ENCODE data around the gene EMD. TPM values are rescaled to one million over a fixed set of nuclear protein-coding genes. Genes with fewer than 3 reads are reported as not detected.

Gene EMD
- total and polyA plus RNA-seq, 2 of the 13 experiments (the other 11 are each of a cell fraction or from before 2014, with no cell fraction given) = 14.5 to 14.9 TPM

DNA sequence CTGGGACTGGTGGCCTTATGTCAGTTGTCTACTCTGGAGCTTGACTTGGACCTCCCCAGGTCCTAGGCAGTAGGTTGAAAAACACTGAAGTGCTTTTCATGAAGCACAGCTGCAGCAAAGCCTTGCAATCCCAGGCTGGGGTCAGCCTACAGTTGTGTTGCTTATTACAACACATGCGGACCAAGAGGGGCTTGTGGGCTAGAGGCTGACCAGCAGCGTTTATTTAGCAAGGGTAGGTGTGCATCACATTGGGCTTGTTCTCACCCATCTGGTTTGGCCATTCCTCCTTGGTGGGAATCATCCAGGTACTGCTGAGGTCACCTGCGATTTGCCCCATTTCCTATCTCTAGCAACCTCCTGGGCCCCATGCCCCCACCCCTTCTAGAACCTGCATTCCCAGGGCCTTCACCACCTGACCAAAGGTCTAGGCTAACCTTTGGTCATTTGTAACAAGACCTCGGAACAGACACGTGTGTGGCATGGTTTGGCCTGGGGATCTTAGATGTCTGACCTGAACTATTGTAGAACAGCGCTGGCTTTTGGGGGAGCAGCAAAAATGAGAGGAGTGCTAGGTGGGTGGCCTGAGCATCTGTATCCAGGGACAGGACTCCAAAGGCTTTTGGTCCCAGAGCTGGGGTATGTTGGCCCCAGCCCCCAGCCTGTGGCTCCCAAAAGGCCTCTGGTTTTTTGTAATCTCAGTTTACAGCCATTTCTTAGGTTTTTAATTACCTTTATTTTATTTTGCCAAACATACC is 22.1 kb downstream of the EMD start (continued):
- TF ChIP-seq, protein P1, sequence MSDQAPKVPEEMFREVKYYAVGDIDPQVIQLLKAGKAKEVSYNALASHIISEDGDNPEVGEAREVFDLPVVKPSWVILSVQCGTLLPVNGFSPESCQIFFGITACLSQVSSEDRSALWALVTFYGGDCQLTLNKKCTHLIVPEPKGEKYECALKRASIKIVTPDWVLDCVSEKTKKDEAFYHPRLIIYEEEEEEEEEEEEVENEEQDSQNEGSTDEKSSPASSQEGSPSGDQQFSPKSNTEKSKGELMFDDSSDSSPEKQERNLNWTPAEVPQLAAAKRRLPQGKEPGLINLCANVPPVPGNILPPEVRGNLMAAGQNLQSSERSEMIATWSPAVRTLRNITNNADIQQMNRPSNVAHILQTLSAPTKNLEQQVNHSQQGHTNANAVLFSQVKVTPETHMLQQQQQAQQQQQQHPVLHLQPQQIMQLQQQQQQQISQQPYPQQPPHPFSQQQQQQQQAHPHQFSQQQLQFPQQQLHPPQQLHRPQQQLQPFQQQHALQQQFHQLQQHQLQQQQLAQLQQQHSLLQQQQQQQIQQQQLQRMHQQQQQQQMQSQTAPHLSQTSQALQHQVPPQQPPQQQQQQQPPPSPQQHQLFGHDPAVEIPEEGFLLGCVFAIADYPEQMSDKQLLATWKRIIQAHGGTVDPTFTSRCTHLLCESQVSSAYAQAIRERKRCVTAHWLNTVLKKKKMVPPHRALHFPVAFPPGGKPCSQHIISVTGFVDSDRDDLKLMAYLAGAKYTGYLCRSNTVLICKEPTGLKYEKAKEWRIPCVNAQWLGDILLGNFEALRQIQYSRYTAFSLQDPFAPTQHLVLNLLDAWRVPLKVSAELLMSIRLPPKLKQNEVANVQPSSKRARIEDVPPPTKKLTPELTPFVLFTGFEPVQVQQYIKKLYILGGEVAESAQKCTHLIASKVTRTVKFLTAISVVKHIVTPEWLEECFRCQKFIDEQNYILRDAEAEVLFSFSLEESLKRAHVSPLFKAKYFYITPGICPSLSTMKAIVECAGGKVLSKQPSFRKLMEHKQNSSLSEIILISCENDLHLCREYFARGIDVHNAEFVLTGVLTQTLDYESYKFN (CRISPR knock-in tag; conservative IDR thresholded peaks at IDR 0.05) = peak; percentile 65
- no peak for TF ChIP-seq KDM5A (IDR thresholded peaks at IDR 0.05; ENCODE audit: borderline replicate concordance, low read length)
- TF ChIP-seq, protein P2, sequence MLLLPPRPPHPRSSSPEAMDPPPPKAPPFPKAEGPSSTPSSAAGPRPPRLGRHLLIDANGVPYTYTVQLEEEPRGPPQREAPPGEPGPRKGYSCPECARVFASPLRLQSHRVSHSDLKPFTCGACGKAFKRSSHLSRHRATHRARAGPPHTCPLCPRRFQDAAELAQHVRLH (CRISPR knock-in tag; IDR thresholded peaks at IDR 0.05; ENCODE audit: borderline replicate concordance, low read depth) = peak; percentile 42; the same call in 1 of the 2 replicates
- no peak for TF ChIP-seq NONO (IDR thresholded peaks at IDR 0.05)
- 0 out of 2 replicates have a peak, but pooled peaks have one; percentile 16 for TF ChIP-seq NONO (CRISPR knock-in tag; conservative IDR thresholded peaks at IDR 0.05)
- TF ChIP-seq ZNF724P (CRISPR knock-in tag; IDR thresholded peaks at IDR 0.05; ENCODE audit: borderline replicate concordance) = 0 out of 2 replicates have a peak, but pooled peaks have one; percentile 31
- no peak for TF ChIP-seq RFXANK (CRISPR knock-in tag; IDR thresholded peaks at IDR 0.05)
- TF ChIP-seq, protein P3, sequence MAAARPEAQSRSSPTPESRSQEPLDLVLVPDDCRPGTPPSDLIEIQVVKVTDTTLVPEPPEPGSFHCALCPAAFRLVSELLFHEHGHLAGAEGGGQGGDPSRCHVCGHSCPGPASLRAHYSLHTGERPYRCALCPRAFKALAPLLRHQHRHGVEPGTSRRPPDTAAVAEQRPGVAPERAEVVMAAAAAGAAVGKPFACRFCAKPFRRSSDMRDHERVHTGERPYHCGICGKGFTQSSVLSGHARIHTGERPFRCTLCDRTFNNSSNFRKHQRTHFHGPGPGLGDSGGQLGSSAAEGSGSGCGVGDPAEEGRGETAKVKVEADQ (CRISPR knock-in tag; IDR thresholded peaks at IDR 0.05; ENCODE audit: borderline replicate concordance) = no peak
- no peak for TF ChIP-seq GATAD2A (CRISPR knock-in tag; IDR thresholded peaks at IDR 0.05)
- no peak for TF ChIP-seq SNRNP70 (IDR thresholded peaks at IDR 0.05; ENCODE audit: low read depth, low read length)
- no peak for TF ChIP-seq BRD4 (CRISPR knock-in tag; IDR thresholded peaks at IDR 0.05)
- TF ChIP-seq ZNF879 (CRISPR knock-in tag; IDR thresholded peaks at IDR 0.05) = no peak
- peak; percentile 77 for TF ChIP-seq MAX (IDR thresholded peaks at IDR 0.05)
- TF ChIP-seq NR2F1 (CRISPR knock-in tag; IDR thresholded peaks at IDR 0.05) = peak in 1 of 2 experiments; percentile 32; a peak in 1 of 4 replicates
- no peak for TF ChIP-seq FOXO1 (CRISPR knock-in tag; IDR thresholded peaks at IDR 0.05)
- TF ChIP-seq BATF2 (CRISPR knock-in tag; IDR thresholded peaks at IDR 0.05) = no peak
- no peak for TF ChIP-seq GABPA (IDR thresholded peaks at IDR 0.05; ENCODE audit: low read depth, low read length)
- TF ChIP-seq GABPA (CRISPR knock-in tag; IDR thresholded peaks at IDR 0.05; ENCODE audit: low read depth) = no peak
- no peak for TF ChIP-seq ZNF224 (CRISPR knock-in tag; IDR thresholded peaks at IDR 0.05)
- no peak for TF ChIP-seq CAMTA2 (CRISPR knock-in tag; IDR thresholded peaks at IDR 0.05; ENCODE audit: borderline replicate concordance)
- peak; percentile 66; the same call in 1 of the 2 replicates for TF ChIP-seq SPEN (CRISPR knock-in tag; IDR thresholded peaks at IDR 0.05; ENCODE audit: low read depth)
- no peak for TF ChIP-seq DRAP1 (CRISPR knock-in tag; IDR thresholded peaks at IDR 0.05)
- peak; percentile 65 for TF ChIP-seq TEAD3 (CRISPR knock-in tag; optimal IDR thresholded peaks at IDR 0.05; ENCODE audit: borderline replicate concordance)
- no peak; the same call in 1 of the 2 replicates for TF ChIP-seq DMAP1 (CRISPR knock-in tag; IDR thresholded peaks at IDR 0.05)
- no peak for TF ChIP-seq ZNF484 (CRISPR knock-in tag; IDR thresholded peaks at IDR 0.05; ENCODE audit: borderline replicate concordance, low read depth)
- TF ChIP-seq, protein P4, sequence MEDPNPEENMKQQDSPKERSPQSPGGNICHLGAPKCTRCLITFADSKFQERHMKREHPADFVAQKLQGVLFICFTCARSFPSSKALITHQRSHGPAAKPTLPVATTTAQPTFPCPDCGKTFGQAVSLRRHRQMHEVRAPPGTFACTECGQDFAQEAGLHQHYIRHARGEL (CRISPR knock-in tag; IDR thresholded peaks at IDR 0.05) = no peak
